ENCODE measurements around the gene ADAMTS13.

ADAMTS13 gene

GRCh38 chr9:133493428-133493827 is 71.3 kb downstream of the ADAMTS13 start:
- no peak for DNase-seq (ENCODE audit: low read depth)
- no peak overlapping the region for H3K4me3 ChIP-seq (ENCODE audit: low read depth, low read length)
- TF ChIP-seq CTCF (IDR thresholded peaks at IDR 0.05; ENCODE audit: control insufficient read depth, extremely low read depth, insufficient read depth) = no peak

GRCh38 chr9:133493845-133494540 is 71.8 kb downstream of the ADAMTS13 start:
- TF ChIP-seq CTCF (IDR thresholded peaks at IDR 0.05; ENCODE audit: control insufficient read depth, extremely low read depth, insufficient read depth) = no peak
- DNase-seq (ENCODE audit: low read depth) = no peak
- no peak overlapping the region for H3K4me3 ChIP-seq (ENCODE audit: low read depth, low read length)

- no peak for DNase-seq (ENCODE audit: low read depth)
- TF ChIP-seq CTCF (IDR thresholded peaks at IDR 0.05; ENCODE audit: control insufficient read depth, extremely low read depth, insufficient read depth) = no peak
- no peak overlapping the region for H3K4me3 ChIP-seq (ENCODE audit: low read depth, low read length)
Measured at GRCh38 chr9:133494636-133495326, 72.6 kb downstream of the ADAMTS13 start.

- DNase-seq (ENCODE audit: low read depth) = no peak
- TF ChIP-seq CTCF (IDR thresholded peaks at IDR 0.05; ENCODE audit: control insufficient read depth, extremely low read depth, insufficient read depth) = no peak
- no peak overlapping the region for H3K4me3 ChIP-seq (ENCODE audit: low read depth, low read length)
Measured at GRCh38 chr9:133495327-133496293, 73.4 kb downstream of the ADAMTS13 start.

GRCh38 chr9:133496861-133497842 is 75.0 kb downstream of the ADAMTS13 start:
- no peak for DNase-seq (ENCODE audit: low read depth)
- no peak for TF ChIP-seq CTCF (IDR thresholded peaks at IDR 0.05; ENCODE audit: control insufficient read depth, extremely low read depth, insufficient read depth)
- H3K4me3 ChIP-seq (ENCODE audit: low read depth, low read length) = no peak overlapping the region

Data from LNCaP clone FGC (cell line).